Measurements from ENCODE around the gene LIPT1. TPM values are rescaled to one million over a fixed set of nuclear protein-coding genes. Genes with fewer than 3 reads are reported as not detected.
A peak's percentile ranks its signal among the peaks of the same experiment; 100 is the strongest.

The LIPT1 gene
- total RNA-seq, 3 donors from 2014 or later = 9.8 to 11.0 (median 10.8) TPM

DNA sequence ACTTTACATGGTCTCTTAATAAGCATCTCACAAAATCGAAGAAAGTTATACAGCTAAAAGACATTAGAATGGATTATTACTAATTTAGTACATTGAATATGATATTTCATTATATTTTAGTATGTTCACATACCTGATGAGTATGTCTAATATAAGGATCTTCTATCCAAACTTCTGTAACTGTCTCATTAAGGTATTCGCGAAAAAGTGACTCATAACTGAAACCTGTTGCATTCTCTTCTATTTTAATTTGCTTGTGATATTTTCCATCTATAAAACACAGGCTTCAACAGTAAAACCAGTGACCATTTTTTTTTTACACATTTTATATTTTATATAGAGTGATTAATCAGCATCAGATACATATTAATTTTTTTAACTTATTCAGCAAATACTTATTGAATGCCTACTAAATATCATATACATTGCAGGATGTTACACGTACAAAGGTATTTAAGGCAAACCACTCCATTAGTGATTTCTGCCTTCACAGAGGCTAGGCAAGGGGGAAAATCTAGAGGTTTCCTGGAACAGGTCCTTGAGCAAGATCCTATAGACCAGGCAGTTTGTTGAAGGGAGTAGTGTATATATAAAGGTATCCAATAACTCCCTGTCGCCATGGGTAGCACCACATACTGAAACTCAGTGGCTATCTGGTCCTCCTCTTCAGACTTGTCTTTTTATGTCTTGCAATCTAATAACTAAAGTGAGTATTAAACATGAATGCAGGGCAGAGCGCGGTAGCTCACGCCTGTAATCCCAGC is 16.8 kb downstream of the LIPT1 start:
- no peak for DNase-seq (ENCODE audit: low spot score in 2 of 2)
- H3K36me3 ChIP-seq = no peaks in the 10 kb centered on the region
- TF ChIP-seq POLR2AphosphoS5 (IDR thresholded peaks at IDR 0.05) (no peak), POLR2A (IDR thresholded peaks at IDR 0.05) (no peak)
- TF ChIP-seq, protein P1, sequence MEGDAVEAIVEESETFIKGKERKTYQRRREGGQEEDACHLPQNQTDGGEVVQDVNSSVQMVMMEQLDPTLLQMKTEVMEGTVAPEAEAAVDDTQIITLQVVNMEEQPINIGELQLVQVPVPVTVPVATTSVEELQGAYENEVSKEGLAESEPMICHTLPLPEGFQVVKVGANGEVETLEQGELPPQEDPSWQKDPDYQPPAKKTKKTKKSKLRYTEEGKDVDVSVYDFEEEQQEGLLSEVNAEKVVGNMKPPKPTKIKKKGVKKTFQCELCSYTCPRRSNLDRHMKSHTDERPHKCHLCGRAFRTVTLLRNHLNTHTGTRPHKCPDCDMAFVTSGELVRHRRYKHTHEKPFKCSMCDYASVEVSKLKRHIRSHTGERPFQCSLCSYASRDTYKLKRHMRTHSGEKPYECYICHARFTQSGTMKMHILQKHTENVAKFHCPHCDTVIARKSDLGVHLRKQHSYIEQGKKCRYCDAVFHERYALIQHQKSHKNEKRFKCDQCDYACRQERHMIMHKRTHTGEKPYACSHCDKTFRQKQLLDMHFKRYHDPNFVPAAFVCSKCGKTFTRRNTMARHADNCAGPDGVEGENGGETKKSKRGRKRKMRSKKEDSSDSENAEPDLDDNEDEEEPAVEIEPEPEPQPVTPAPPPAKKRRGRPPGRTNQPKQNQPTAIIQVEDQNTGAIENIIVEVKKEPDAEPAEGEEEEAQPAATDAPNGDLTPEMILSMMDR (IDR thresholded peaks at IDR 0.05) = no peak
- H3K27ac ChIP-seq = no peak overlapping the region
- H3K4me3 ChIP-seq = no peak overlapping the region
- no peaks in the 10 kb centered on the region for H3K27me3 ChIP-seq
- no peaks in the 10 kb centered on the region for H3K4me1 ChIP-seq
- H3K9me3 ChIP-seq = no peaks in the 10 kb centered on the region
- intact Hi-C loops (cut with DNase I; ENCODE audit: low total_unique reads) = no loop called here

GRCh38 chr2:99180755-99181623 is 26.2 kb downstream of the LIPT1 start, which contains the start of the genes MITD1 and MRPL30:
Gene MITD1, minus strand, starts transcription at chr2:99181058. Its CDS starts 77 bp downstream, at chr2:99180981.
Gene MRPL30, plus strand, starts transcription at chr2:99181184. Its CDS starts 5,020 bp downstream, at chr2:99186204.
- DNase-seq (ENCODE audit: low spot score in 2 of 2) = peak; percentile 88
- TF ChIP-seq POLR2AphosphoS5 (IDR thresholded peaks at IDR 0.05) = peak; percentile 89 to 95 (median 95)
- TF ChIP-seq POLR2A (IDR thresholded peaks at IDR 0.05) = peak; percentile 26
- TF ChIP-seq, protein P1 (IDR thresholded peaks at IDR 0.05) = no peak
- no peaks in the 10 kb centered on the region for H3K27me3 ChIP-seq
- H3K36me3 ChIP-seq = no peaks in the 10 kb centered on the region
- intact Hi-C loops (cut with DNase I; ENCODE audit: low total_unique reads) = no loop called here
- H3K9me3 ChIP-seq = no peaks in the 10 kb centered on the region
- H3K4me3 ChIP-seq = peak within 1 kb of the TSS; percentile 73 to 84 (median 75)
- peak within 1 kb of the TSS; percentile 66 to 81 for H3K27ac ChIP-seq
- H3K4me1 ChIP-seq = peaks cover 0 to 6% of the 10 kb centered on the region in 2 donors

DNA sequence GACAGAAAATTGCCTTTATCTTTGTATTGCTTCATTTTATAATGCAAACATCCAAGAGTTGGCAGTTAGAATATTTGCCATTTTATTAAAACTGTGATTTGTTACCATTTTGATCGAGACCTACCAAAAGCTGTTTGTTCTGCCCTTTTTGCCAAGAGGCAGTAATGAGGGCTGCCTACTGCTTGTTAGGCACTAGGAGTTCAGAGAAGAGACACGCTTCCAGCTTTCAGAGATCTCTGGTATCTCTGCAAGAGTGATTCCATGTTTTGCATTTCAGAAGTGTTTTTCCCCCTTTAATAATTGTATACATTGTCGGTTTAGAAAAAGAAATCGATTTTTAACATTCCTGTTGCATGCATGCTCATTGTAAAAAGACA is 26.8 kb downstream of the LIPT1 start:
- intact Hi-C loops (cut with DNase I; ENCODE audit: low total_unique reads) = no loop called here
- H3K4me3 ChIP-seq = peak overlapping the region; percentile 73 to 84 (median 75)
- no peaks in the 10 kb centered on the region for H3K36me3 ChIP-seq
- H3K9me3 ChIP-seq = no peaks in the 10 kb centered on the region
- TF ChIP-seq, protein P1 (IDR thresholded peaks at IDR 0.05) = no peak
- TF ChIP-seq POLR2AphosphoS5 (IDR thresholded peaks at IDR 0.05) (no peak), POLR2A (IDR thresholded peaks at IDR 0.05) (no peak)
- peak overlapping the region in 1 of 2 donors; percentile 66 for H3K27ac ChIP-seq
- DNase-seq (ENCODE audit: low spot score in 2 of 2) = no peak
- no peaks in the 10 kb centered on the region for H3K27me3 ChIP-seq
- peaks cover 0 to 6% of the 10 kb centered on the region in 2 donors for H3K4me1 ChIP-seq

GRCh38 chr2:99183025-99183424 is 28.3 kb downstream of the LIPT1 start:
- intact Hi-C loops (cut with DNase I; ENCODE audit: low total_unique reads) = no loop called here
- Histone ChIP-seq H3K27ac (no peak overlapping the region), H3K27me3 (no peaks in the 10 kb centered on the region), H3K9me3 (no peaks in the 10 kb centered on the region), H3K36me3 (no peaks in the 10 kb centered on the region), H3K4me3 (no peak overlapping the region), H3K4me1 (peaks cover 0 to 6% of the 10 kb centered on the region in 2 donors)
- TF ChIP-seq, protein P1 (IDR thresholded peaks at IDR 0.05) = no peak
- TF ChIP-seq POLR2A (IDR thresholded peaks at IDR 0.05) (no peak), POLR2AphosphoS5 (IDR thresholded peaks at IDR 0.05) (no peak)
- DNase-seq (ENCODE audit: low spot score in 2 of 2) = no peak
